ENCODE data around the gene HEATR9. TPM values are rescaled to one million over a fixed set of nuclear protein-coding genes. Genes with fewer than 3 reads are reported as not detected.

The HEATR9 gene, protein sequence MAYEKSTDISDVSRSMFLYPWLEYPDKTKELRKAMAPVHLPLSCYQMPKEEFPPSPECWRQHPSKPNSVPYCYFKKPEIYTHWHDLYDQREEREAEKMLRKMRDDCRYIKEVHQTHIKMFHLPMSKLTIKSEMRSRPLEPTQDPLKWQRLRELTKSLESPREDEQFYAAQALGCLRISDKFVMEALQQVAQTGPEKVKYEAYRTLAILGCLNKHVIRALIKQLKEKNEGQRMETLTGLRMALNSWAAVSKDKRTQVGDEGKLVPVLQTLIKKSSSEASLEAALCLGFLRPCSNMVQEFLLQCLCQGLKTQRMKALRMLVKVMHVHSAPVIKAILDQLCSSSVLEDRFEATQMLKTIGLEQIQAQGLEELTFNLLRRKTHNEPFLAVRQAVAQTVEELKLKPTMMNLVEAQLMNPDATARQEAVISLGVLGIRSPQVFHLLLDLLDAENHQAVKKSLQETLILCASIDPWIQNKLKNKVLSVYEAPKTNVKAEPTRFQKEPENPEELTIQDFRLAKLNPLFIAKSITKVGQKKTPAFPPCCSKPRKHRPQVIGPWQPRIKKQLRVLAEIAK
- not detected in 5 replicates for total RNA-seq (2022; extraction: Qiagen RNA extraction; ENCODE audit: low read depth)

DNA sequence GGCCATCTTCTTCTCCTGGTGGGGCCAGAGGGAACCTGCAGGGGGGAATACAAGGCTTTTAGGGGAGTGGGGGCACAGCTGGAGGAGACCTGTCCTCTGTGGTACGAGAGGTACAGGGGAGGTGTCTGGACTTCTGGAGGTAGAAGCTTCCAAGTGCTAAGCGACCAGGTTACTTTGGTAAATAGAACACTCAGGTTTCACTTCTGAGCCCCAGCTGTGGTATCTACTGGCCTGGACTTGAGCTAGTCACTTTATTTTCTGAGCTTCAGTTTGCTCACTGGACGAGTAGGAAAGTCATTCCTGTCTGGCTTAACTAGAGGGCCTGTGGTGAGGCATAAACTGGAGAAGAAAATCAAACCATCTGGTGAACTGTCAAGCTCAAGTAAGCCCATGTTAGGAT lies at the start of gene HEATR9:
TSS of gene HEATR9 (minus strand) at position 155 of the 400 bp plus-strand sequence. CDS start at position 6, 149 bp downstream.

DNA sequence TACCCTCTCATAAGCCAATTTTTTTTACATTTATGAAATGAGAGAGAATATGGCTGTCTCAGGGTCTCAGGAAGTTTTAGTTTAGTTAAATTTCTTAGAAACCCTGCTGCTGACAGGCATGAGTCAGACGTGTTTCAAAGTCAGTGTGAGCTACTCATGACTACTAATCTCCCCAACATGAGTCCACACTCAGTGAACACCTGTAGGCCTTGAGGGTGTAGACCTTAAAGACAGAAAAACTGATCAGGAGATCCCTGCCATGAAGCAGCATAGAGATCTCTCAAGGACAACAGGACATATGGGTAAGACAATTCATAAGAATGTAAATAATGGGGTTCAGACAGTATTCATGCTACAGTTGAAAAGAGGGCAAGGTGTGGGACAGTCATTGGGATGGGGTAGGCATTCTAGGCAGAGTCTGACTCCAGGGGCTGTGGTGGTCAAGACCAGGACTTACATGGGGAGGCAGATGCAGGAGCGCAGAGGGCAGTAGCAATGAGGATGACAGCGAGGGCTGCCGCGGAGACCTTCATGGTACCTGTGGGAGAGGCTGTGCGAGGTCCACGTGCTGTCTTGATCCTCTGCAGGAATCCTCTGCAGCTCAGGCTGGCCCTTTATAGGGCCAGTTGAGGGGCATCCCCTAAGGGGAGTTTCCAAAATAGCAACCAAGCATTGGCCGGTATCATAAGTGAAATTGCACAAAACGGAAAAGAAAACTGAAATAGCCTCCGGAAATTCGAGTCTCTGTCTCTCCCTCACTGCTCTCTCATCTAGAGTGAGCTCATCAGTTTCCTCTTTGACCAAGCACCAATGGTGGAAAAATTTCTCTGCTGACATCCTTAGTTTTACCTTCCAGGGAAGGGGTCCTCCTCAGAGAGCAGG lies 11.3 kb upstream of the HEATR9 start, which contains the start of gene CCL5:
TSS of gene CCL5 (minus strand) at position 588 of the 882 bp plus-strand sequence.

DNA sequence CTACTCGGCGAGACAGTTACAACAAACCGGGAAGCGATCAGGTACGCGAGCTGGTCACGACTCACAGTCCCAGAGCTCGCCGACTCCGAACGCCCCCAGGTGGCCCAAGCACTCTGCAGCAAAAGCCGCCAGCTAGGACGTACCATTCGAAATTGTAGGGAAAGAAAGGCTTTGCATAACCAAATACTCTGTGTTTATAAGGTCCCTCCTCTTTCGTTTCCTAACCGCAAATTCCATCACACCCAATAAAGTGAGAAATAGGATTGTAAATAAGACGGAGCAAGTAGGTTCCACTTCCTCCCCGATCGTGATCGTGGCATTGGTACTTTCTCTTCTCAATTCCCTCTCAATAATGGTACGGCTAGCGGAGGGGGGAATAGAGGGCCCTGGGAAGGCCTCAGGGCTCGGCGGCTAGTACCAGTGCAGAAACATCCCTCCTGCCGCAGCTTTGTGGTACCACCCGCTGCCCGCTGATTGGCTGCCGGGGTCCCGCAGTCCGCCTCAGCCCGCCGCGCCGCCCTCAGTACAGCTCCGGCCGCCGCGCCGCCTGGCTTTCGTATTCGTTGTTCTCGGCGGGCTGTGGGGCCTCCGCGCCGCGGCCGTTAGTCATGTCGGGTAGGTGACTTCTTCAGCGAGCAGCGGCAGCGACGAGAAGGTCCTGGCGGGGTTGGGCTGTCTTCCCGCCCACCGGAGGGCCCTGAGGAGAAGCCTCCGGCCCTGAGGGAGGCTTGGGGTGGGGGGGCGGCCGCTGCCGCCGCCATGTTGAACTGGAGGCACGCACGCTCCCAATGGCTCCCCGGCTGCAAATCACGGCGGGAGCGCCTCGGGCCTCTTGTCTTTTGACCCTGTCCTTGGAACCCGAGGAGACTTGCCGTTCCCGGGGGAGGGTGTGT lies 59.5 kb downstream of the HEATR9 start, which contains the start of gene TAF15:
TSS of gene TAF15 (plus strand) at position 523 of the 893 bp plus-strand sequence. CDS start at position 609, 86 bp downstream.

Other genes starting within 250 kb of the HEATR9 start
- 0.06 to 0.13 TPM (median 0.10 TPM) in 4 of 5 replicates, not detected in the other for gene RASL10B, start 137.3 kb downstream of the HEATR9 start, total RNA-seq (2022; extraction: Qiagen RNA extraction; ENCODE audit: low read depth)
- 0.03 to 0.13 TPM (median 0.07 TPM) in 5 replicates for gene GAS2L2, start 115.7 kb downstream of the HEATR9 start, total RNA-seq (2022; extraction: Qiagen RNA extraction; ENCODE audit: low read depth)
- gene C17orf50, start 108.0 kb downstream of the HEATR9 start, total RNA-seq (2022; extraction: Qiagen RNA extraction; ENCODE audit: low read depth): 0.16 to 0.30 TPM (median 0.24 TPM) in 5 replicates
- 4.6 to 7.2 TPM (median 6.0 TPM) in 5 replicates for gene MMP28, start 73.2 kb downstream of the HEATR9 start, total RNA-seq (2022; extraction: Qiagen RNA extraction; ENCODE audit: low read depth)
- gene TAF15, start 59.4 kb downstream of the HEATR9 start, total RNA-seq (2022; extraction: Qiagen RNA extraction; ENCODE audit: low read depth): 212 to 223 TPM (median 214 TPM) in 5 replicates
- gene CCL5, start 11.5 kb upstream of the HEATR9 start, total RNA-seq (2022; extraction: Qiagen RNA extraction; ENCODE audit: low read depth): 1.6 to 2.1 TPM (median 1.6 TPM) in 5 replicates
- gene RDM1, start 61.9 kb upstream of the HEATR9 start, total RNA-seq (2022; extraction: Qiagen RNA extraction; ENCODE audit: low read depth): 2.1 to 4.0 TPM (median 3.1 TPM) in 5 replicates
- gene LYZL6, start 74.8 kb upstream of the HEATR9 start, total RNA-seq (2022; extraction: Qiagen RNA extraction; ENCODE audit: low read depth): not detected in 5 replicates
- not detected in 5 replicates for gene CCL16, start 112.6 kb upstream of the HEATR9 start, total RNA-seq (2022; extraction: Qiagen RNA extraction; ENCODE audit: low read depth)
- not detected in 5 replicates for gene CCL14, start 117.8 kb upstream of the HEATR9 start, total RNA-seq (2022; extraction: Qiagen RNA extraction; ENCODE audit: low read depth)
- 0.09 TPM in 1 of 5 replicates, not detected in the others for gene CCL15, start 132.7 kb upstream of the HEATR9 start, total RNA-seq (2022; extraction: Qiagen RNA extraction; ENCODE audit: low read depth)
- gene CCL23, start 149.1 kb upstream of the HEATR9 start, total RNA-seq (2022; extraction: Qiagen RNA extraction; ENCODE audit: low read depth): not detected in 5 replicates
- gene CCL18, start 195.4 kb upstream of the HEATR9 start, total RNA-seq (2022; extraction: Qiagen RNA extraction; ENCODE audit: low read depth): not detected in 5 replicates
- not detected in 5 replicates for gene CCL3, start 221.3 kb upstream of the HEATR9 start, total RNA-seq (2022; extraction: Qiagen RNA extraction; ENCODE audit: low read depth)
- not detected in 5 replicates for gene CCL4, start 234.9 kb upstream of the HEATR9 start, total RNA-seq (2022; extraction: Qiagen RNA extraction; ENCODE audit: low read depth)

Data from A549 treated with DMSO at 1 μM for 4 hours (cell line).